Measurements from ENCODE around the gene STMP1. TPM values are rescaled to one million over a fixed set of nuclear protein-coding genes. Genes with fewer than 3 reads are reported as not detected.

STMP1 gene
- total RNA-seq, 1 experiment from 2014 or later: 26.1 TPM

DNA sequence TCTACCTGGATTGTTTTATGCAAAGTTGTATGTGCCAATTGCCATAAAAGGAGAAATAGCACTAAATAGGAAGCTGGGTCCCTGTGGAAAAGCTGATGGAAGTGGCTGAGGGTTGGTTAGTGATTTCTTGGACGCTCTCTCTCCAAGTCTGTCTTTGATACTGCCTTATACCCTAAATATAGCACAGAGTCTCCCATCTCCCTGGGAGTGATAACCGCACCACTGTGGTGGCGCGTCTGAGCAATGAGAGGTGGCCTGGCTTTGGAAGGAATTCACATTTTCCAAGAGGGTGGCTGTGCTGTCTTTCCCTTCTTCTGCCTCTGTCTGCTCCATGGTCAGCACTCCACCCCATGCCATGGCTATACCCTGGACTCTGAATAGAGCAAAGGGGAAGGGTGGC lies 31.2 kb downstream of the STMP1 start (continued):
- TF ChIP-seq ZNF317 (CRISPR knock-in tag; IDR thresholded peaks at IDR 0.05; ENCODE audit: borderline replicate concordance, low read depth) (no peak), GRHL2 (CRISPR knock-in tag; IDR thresholded peaks at IDR 0.05; ENCODE audit: insufficient replicate concordance, severe bottlenecking) (no peak), NR3C1 (CRISPR knock-in tag; conservative IDR thresholded peaks at IDR 0.05; ENCODE audit: low read depth) (no peak), OVOL2 (CRISPR knock-in tag; IDR thresholded peaks at IDR 0.05; ENCODE audit: borderline replicate concordance) (no peak), ETV6 (CRISPR knock-in tag; IDR thresholded peaks at IDR 0.05) (no peak), TP53 (CRISPR knock-in tag; IDR thresholded peaks at IDR 0.05) (no peak), ZNF416 (CRISPR knock-in tag; IDR thresholded peaks at IDR 0.05) (no peak), FOXP1 (CRISPR knock-in tag; IDR thresholded peaks at IDR 0.05; ENCODE audit: borderline replicate concordance) (no peak)
- TF ChIP-seq, protein P1, sequence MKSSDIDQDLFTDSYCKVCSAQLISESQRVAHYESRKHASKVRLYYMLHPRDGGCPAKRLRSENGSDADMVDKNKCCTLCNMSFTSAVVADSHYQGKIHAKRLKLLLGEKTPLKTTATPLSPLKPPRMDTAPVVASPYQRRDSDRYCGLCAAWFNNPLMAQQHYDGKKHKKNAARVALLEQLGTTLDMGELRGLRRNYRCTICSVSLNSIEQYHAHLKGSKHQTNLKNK (CRISPR knock-in tag; IDR thresholded peaks at IDR 0.05): no peak

DNA sequence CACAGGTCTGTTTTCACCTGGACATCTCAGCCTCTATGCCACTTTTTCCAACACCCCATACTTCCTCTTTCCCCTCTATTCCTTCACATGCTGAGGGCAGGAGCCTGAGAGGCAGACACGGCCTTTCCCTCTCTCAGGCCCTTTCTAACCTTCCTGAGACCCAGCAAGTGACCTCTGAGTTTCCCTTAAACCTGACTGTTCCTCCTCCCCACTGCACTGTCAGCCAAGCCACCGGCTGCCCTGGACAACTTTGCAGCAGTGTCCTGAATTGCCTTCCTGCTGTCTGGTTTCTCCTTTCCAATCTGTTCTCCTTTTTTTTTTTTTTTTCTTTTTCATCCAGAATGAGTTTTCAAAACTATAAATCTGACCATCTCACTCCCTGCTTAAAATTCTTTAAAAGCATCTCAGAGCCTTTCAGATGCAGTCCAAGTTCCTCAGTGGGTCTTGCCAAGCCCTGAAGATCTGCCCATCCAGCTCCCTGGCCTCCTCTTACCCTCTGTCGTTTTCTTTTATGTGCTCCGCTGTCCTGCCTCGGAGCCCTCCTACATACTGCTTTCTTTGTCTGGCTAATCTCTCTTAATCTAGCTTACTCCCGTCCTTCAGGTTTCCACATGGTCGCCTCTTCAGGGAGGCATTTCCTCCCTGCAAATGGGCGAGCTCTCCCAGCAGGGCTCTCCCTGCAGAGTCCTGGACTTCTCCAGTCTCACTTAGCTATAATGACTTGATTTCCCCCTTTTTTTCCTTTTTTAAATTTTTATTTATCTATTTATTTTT lies 35.1 kb downstream of the STMP1 start:
- ChIA-PET POLR2A (no interaction called here), CTCF (interaction anchor here (1.0 to 5.5 kb wide), 2 partner anchors 14 to 423 kb away, joined by 3 to 28 read pairs; no protein-coding TSS in a partner anchor)
- H3K27ac Mint-ChIP-seq: peak overlapping the region; percentile 10
- H3K4me3 Mint-ChIP-seq: no peak overlapping the region
- TF ChIP-seq NFATC4 (CRISPR knock-in tag; IDR thresholded peaks at IDR 0.05) (no peak), FOXP1 (CRISPR knock-in tag; IDR thresholded peaks at IDR 0.05; ENCODE audit: borderline replicate concordance) (no peak), AFF4 (CRISPR knock-in tag; IDR thresholded peaks at IDR 0.05; ENCODE audit: borderline replicate concordance) (no peak), TEAD4 (CRISPR knock-in tag; IDR thresholded peaks at IDR 0.05) (no peak), PREB (CRISPR knock-in tag; IDR thresholded peaks at IDR 0.05; ENCODE audit: borderline replicate concordance) (no peak), SMAD3 (CRISPR knock-in tag; IDR thresholded peaks at IDR 0.05; ENCODE audit: borderline replicate concordance) (no peak), NR2C2 (CRISPR knock-in tag; IDR thresholded peaks at IDR 0.05) (no peak), GABPB1 (CRISPR knock-in tag; IDR thresholded peaks at IDR 0.05) (no peak)
- TF ChIP-seq, protein P2, sequence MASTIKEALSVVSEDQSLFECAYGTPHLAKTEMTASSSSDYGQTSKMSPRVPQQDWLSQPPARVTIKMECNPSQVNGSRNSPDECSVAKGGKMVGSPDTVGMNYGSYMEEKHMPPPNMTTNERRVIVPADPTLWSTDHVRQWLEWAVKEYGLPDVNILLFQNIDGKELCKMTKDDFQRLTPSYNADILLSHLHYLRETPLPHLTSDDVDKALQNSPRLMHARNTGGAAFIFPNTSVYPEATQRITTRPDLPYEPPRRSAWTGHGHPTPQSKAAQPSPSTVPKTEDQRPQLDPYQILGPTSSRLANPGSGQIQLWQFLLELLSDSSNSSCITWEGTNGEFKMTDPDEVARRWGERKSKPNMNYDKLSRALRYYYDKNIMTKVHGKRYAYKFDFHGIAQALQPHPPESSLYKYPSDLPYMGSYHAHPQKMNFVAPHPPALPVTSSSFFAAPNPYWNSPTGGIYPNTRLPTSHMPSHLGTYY (CRISPR knock-in tag; IDR thresholded peaks at IDR 0.05): no peak
- no peaks in the 10 kb centered on the region for H3K27me3 Mint-ChIP-seq (ENCODE audit: low read depth)
- DNase-seq (ENCODE audit: low spot score): no peak
- H3K4me1 Mint-ChIP-seq: peaks cover 8% of the 10 kb centered on the region
- peaks cover 3% of the 10 kb centered on the region; the same call in 1 of the 2 replicates for H3K36me3 Mint-ChIP-seq
- H3K9me3 Mint-ChIP-seq: no peaks in the 10 kb centered on the region
- ATAC-seq: peak; percentile 79

Data from WTC11 (cell line).